Large intestine (tissue), 3 donors: ENCODE data around the gene RTBDN. TPM values are rescaled to one million over a fixed set of nuclear protein-coding genes. Genes with fewer than 3 reads are reported as not detected.
"Not testable (repeated sequence)": the region's sequence is repeated elsewhere in the genome, so short reads cannot be mapped to it uniquely, and the experiment has no call there.

Source experiments
- DNase-seq, 2 donors: peaks; one replicate each; pipeline versions ENCODE4 v3.0.0 to v3.0.0-alpha.2; 2013
- H3K27ac ChIP-seq: one replicate; pipeline ENCODE4 v1.5.1; 2013; ENCODE audit warnings: low read length
- H3K27me3 ChIP-seq: 2 replicates; pipeline ENCODE4 v1.6.1; 2013; ENCODE audit warnings: low read length; ENCODE audit not compliant: control insufficient read depth, insufficient read depth
- H3K36me3 ChIP-seq: 2 replicates; pipeline ENCODE4 v1.6.1; 2013; ENCODE audit warnings: low read length; ENCODE audit not compliant: control insufficient read depth, insufficient read depth
- H3K4me1 ChIP-seq: one replicate; pipeline ENCODE4 v1.6.1; 2013; ENCODE audit warnings: low read length; ENCODE audit not compliant: control insufficient read depth, insufficient read depth
- H3K4me3 ChIP-seq: one replicate; pipeline ENCODE4 v1.5.1; 2013; ENCODE audit warnings: low read length
- H3K9me3 ChIP-seq: one replicate; pipeline ENCODE4 v1.6.1; 2013; ENCODE audit warnings: mild to moderate bottlenecking, low read depth, low read length, moderate library complexity; ENCODE audit not compliant: control insufficient read depth
- WGBS: methylation state at CpG from one replicate; pipeline ENCODE4 v1.1.5; 2013; ENCODE audit warnings: low lambda C conversion rate; ENCODE audit not compliant: insufficient coverage; 5-methylcytosine and 5-hydroxymethylcytosine counted together
- polyA plus RNA-seq: library from polyadenylated mRNA; unstranded; fragments of 120-200 nt; gene quantifications from one replicate; pipeline ENCODE4 v1.2.1, GENCODE V29; 2013

Gene RTBDN
- polyA plus RNA-seq, 1 donor = 1.6 TPM

DNA sequence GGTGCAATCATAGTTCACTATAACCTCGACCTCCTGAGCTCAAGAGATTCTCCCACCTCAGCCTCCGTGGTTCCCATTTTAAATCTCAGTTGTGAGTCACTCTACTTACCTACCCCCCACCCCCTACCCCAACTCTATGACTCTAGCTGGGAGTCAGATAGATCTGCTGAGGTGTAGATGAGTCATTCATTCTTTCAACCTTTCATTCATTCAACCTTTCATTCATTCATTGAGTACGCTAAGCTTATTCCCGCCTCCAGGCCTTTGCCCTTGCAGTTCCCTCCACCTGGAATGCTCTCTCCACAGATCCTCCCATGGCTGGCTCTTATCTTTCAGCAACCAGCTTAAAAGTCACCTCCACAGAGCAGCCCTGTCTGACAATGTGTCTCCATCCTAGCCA, 2.8 kb upstream of the RTBDN start:
- WGBS = 80% methylated on average over 2 of the region's 4 CpGs
- DNase-seq = no peak
- peaks cover 95% of the 10 kb centered on the region for H3K27me3 ChIP-seq
- no peaks in the 10 kb centered on the region for H3K36me3 ChIP-seq
- peaks cover 27% of the 10 kb centered on the region for H3K9me3 ChIP-seq
- H3K4me3 ChIP-seq = no peak overlapping the region
- peaks cover 9% of the 10 kb centered on the region for H3K4me1 ChIP-seq
- H3K27ac ChIP-seq = no peak overlapping the region

DNA sequence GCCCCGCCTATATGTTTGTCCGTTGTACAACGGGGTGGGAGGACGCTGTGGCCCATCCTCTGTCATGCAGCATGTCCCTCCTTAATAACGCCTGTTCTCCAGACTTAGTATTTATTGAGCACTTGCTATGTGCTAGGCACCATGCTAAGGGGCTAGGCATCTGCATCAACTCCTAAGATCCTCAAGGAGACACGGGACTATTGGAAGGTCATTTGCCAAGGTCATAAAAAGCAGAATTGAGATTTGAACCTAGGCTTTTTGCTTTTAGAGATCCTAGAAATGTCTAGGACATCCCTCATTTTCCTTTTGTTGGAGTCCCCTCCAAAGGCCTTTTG, 2.1 kb upstream of the RTBDN start:
- peaks cover 27% of the 10 kb centered on the region for H3K9me3 ChIP-seq
- H3K4me3 ChIP-seq = no peak overlapping the region
- DNase-seq = no peak
- peaks cover 94% of the 10 kb centered on the region for H3K27me3 ChIP-seq
- no CpG with 5 or more reads among the region's 6 CpGs for WGBS
- H3K36me3 ChIP-seq = no peaks in the 10 kb centered on the region
- H3K27ac ChIP-seq = no peak overlapping the region
- peaks cover 9% of the 10 kb centered on the region for H3K4me1 ChIP-seq

DNA sequence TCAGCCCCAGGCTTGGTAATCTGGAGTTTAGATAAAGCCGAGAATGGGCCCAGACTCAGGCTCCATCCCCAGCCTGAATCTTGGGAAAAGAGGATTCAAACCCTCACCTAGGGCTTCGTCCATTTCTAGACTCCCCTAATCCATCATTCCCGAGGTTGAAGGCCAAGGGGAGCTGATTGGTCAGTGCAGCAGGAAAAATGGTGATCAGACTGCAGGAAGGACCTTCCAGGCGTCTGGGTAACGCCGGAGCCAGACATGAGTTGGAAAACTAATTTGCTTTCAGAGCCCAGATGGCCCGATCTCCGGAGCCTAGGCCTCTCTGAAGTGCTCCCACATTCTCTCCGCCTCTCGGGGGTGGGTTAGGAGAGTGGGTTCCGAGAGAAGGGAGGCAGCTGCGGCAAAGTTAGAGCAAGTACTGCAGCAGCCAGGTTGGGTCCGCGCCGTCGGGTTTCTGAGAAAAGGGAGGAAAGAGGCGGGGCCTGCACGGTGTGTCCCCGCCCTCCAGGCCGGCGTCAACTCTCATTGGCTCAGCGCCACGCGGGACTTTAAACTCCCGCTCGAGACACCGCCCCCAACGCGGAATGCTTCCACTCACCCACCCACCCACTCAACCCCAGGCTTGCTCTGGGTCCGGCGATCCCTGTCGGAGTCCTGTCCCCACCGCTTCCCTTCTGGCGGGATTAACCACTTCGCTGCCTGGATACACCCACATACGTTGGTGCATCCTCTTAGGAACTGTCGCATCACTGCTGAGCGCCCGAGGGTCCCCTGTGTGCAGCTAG, 788 bp upstream of the RTBDN start:
- WGBS = no CpG with 5 or more reads among the region's 39 CpGs
- no peak overlapping the region for H3K4me3 ChIP-seq
- H3K9me3 ChIP-seq = peaks cover 17% of the 10 kb centered on the region
- no peaks in the 10 kb centered on the region for H3K4me1 ChIP-seq
- no peak overlapping the region for H3K27ac ChIP-seq
- H3K27me3 ChIP-seq = peaks cover 90% of the 10 kb centered on the region
- DNase-seq = peak in 1 of 2 donors; percentile 31
- no peaks in the 10 kb centered on the region for H3K36me3 ChIP-seq

DNA sequence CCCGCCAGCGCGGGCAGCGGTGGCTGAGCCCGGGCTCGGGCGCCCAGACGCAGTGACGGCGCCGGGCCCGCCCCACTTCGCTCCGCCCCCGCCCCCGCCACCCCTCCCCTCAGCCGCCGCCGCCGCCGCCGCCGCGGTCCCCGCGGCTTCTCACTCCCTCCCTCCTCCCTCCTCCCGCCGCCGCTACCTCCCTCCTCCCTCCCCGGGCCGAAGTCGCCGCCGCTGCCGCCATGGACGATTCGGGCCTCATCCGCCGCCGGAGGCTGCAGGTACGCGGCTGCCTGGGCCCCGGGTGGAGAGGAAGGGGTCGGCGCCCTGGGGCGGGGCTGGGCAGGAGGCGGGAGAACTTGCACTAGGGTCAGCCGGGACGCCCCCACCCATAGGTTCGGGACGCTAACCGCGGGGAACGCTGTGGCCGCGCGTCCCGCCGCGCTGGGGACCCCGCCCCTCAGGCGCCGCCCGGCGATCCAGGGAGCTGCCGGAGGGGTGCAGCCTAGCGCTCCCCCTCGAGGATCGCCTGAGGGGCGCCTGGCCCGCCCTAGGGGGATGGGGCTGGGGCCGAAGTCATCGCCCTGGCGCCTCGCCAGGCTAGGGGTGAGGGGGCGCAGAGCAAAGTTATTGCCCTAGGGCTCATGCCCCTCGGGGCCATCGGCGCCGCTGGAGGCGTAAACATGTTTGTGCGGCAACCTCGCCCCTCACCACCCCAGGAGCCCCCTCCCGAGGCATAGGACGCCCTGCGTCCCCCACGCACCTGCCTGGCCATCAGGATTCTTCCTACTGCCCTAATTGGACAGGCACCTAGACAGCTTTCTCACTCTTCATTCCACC, 427 bp downstream of the RTBDN start:
- Histone ChIP-seq H3K27ac (no peak overlapping the region), H3K36me3 (no peaks in the 10 kb centered on the region), H3K27me3 (peaks cover 84% of the 10 kb centered on the region), H3K9me3 (peaks cover 17% of the 10 kb centered on the region), H3K4me3 (peak overlapping the region; percentile 24), H3K4me1 (no peaks in the 10 kb centered on the region)
- no CpG with 5 or more reads among the region's 87 CpGs for WGBS
- DNase-seq = peak in 1 of 2 donors; percentile 20

DNA sequence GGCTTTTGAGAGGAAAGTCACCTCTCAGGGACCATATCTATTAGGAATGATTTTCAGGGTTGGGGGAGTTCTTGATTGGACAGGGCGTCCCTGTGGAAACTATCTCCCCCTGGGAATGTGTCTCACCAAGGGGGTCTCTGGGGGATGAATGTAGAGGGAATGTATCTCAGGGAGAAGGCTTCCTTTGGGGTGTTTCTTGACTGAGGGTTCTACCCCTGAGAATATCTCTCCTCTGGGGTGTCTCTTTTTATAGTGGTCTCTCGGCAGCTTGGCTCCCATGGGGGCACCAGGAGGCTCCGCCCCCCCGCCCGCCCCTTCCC, 1.0 kb downstream of the RTBDN start:
- H3K9me3 ChIP-seq = peaks cover 13% of the 10 kb centered on the region
- no peak overlapping the region for H3K27ac ChIP-seq
- no CpG with 5 or more reads among the region's 5 CpGs for WGBS
- DNase-seq = no peak
- no peaks in the 10 kb centered on the region for H3K36me3 ChIP-seq
- H3K4me3 ChIP-seq = no peak overlapping the region
- peaks cover 82% of the 10 kb centered on the region for H3K27me3 ChIP-seq
- peaks cover 3% of the 10 kb centered on the region for H3K4me1 ChIP-seq

DNA sequence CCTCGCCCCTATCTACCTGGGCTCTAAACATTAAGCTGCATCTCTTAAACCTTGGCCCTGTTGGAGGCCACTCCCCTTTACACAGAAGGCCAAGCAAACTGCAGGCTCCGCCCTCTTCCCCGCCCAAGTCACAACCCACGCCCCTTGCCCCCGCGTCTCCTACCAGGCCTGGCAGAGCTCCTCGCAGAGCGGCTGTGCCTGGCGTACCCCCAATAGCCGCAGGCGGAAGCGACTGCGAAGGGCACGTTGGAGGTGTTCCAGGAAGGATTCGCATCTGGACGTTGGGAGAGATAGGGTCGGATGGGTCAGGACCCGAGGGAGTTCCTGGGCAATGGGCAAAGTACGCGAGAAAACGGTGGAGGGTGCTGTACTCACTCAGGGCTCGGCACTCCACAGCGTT, 5.9 kb downstream of the RTBDN start:
- DNase-seq = peak; percentile 23 to 67
- Histone ChIP-seq H3K36me3 (no peaks in the 10 kb centered on the region), H3K27me3 (peaks cover 54% of the 10 kb centered on the region), H3K9me3 (peaks cover 5% of the 10 kb centered on the region), H3K4me3 (no peak overlapping the region), H3K27ac (no peak overlapping the region), H3K4me1 (peaks cover 5% of the 10 kb centered on the region)
- WGBS = no CpG with 5 or more reads among the region's 23 CpGs

DNA sequence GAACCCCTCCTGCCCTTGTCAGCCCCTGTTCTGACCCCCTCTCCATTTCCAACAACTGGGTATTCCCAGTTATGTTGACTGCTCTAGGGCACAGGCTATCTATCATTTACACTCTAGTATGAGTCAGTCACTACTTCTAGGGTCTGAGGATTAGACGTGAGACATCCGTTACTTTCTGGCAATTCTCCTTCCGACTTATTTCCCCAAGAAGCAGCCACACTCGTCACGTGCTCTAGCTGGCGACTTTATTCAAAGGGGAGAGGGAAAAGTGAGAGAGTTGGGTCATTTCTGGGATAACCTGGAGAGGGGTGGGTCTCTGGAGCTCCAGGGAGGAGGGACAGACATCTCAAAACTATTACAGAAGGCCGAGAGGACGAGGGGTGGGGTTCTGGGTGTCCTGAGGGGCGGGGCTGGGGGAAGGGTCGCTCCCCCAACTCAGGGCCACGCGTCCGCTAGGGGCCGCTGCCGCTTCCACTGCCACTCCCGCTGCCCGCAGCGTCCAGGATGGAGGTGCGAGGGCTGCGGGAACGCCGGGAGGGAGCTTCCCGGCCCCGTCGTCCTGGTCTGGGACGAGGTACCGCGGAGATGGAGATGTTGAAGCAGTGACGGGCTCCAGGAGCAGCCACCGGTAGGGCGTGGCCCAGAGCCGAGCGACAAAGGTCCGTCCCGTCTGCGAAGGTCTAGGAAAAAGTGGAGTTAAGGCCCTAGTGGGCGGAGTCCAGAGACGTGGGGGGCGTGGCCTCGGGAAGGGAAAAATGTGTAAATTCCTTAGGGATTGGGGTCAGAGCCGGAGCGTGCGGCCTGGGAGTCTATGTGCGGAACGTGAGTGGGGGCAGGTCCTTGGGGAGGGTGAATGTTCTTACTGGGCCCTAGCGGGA, 8.9 kb downstream of the RTBDN start:
- no peak for DNase-seq
- Histone ChIP-seq H3K4me3 (no peak overlapping the region), H3K27me3 (peaks cover 30% of the 10 kb centered on the region), H3K4me1 (peaks cover 5% of the 10 kb centered on the region), H3K27ac (no peak overlapping the region), H3K9me3 (peaks cover 3% of the 10 kb centered on the region), H3K36me3 (no peaks in the 10 kb centered on the region)
- no CpG with 5 or more reads among the region's 46 CpGs for WGBS

DNA sequence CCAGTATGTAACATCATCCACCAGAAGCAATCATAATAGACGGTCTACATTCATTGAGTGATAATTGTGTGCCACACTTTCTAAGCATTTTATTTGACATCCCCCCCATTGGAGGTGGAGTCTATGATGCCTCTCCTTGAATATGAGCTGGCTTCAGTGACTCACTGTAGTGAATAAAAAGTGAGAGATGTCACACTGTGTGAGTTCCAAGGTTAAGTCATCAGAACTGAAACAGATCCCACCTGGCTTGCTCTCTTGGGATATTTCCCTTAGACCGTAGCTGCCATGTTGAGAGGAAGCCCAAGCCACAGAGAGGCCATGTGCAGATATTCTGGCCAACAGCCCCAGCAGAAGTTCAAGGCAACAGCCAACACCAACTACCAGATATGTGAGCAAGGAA, 12.6 kb downstream of the RTBDN start:
- Histone ChIP-seq H3K4me1 (no peaks in the 10 kb centered on the region), H3K27ac (no peak overlapping the region), H3K9me3 (peaks cover 3% of the 10 kb centered on the region), H3K36me3 (no peaks in the 10 kb centered on the region), H3K4me3 (no peak overlapping the region), H3K27me3 (peaks cover 14% of the 10 kb centered on the region)
- no CpG with 5 or more reads among the region's 2 CpGs for WGBS
- DNase-seq = no peak

DNA sequence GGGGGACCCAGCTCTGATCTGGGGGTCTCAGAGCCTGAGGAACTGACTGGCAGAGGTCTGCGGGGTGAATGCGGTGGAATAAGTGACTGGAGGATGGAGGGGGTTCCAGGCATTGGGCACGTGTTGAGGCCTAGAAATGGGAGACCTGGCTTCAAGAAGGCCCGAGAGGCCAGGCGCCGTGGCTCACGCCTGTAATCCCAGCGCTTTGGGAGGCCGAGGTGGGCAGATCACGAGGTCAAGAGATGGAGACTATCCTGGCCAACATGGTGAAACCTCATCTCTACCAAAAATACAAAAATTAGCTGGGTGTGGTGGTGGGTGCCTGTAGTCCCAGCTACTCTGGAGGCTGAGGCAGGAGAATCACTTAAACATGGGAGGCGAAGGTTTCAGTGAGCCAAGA, 16.6 kb downstream of the RTBDN start:
- not testable (repeated sequence) for H3K4me1 ChIP-seq, DNase-seq, H3K27me3 ChIP-seq, H3K9me3 ChIP-seq, H3K36me3 ChIP-seq, H3K27ac ChIP-seq, H3K4me3 ChIP-seq
- no CpG with 5 or more reads among the region's 11 CpGs for WGBS

DNA sequence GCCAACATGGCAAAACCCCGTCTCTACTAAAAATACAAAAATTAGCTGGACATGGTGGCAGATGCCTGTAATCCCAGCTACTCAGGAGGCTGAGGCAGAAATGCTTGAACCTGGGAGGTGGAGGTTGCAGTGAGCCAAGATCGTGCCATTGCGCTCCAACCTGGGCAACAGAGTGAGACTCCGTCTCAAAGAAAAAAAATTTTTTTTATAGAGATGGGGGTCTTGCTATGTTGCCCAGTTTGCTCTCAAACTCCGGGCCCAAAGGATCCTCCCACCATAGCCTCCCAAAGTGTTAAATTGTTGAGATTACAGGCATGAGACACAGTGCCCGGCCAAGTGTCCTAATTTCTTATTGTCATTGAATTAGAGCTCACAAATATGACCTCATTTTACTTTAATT, 17.2 kb downstream of the RTBDN start:
- H3K27me3 ChIP-seq, H3K4me1 ChIP-seq, H3K36me3 ChIP-seq, H3K27ac ChIP-seq, DNase-seq, H3K9me3 ChIP-seq, H3K4me3 ChIP-seq: not testable (repeated sequence)
- no CpG with 5 or more reads among the region's 6 CpGs for WGBS
